Right atrium auricular region (tissue), 2 donors: ENCODE measurements around the gene ZRANB3. TPM values are rescaled to one million over a fixed set of nuclear protein-coding genes. Genes with fewer than 3 reads are reported as not detected.
"Not testable (repeated sequence)": the region's sequence is repeated elsewhere in the genome, so short reads cannot be mapped to it uniquely, and the experiment has no call there.

ENCODE experiments used
- DNase-seq: peaks from one replicate; pipeline ENCODE4 v3.0.0-alpha.2; 2019; ENCODE audit warnings: low spot score
- H3K27ac ChIP-seq, 2 donors: fragments of 200-600 bp; sonication (generic); 1 replicate in 1 of 2; 2 replicates in 1 of 2; pipeline ENCODE4 v1.5.1; 2016 to 2019
- H3K27me3 ChIP-seq, 2 donors: fragments of 200-600 bp; sonication (generic); one replicate each; pipeline versions ENCODE4 v1.5.1 to v1.6.0; 2017 to 2019
- H3K36me3 ChIP-seq: fragments of 200-600 bp; sonication (generic); one replicate; pipeline ENCODE4 v1.5.1; 2016
- H3K4me1 ChIP-seq, 2 donors: fragments of 200-600 bp; sonication (generic); one replicate each; pipeline versions ENCODE4 v1.5.1 to v1.6.0; 2017 to 2019
- H3K4me3 ChIP-seq, 2 donors: fragments of 200-600 bp; sonication (generic); 1 replicate in 1 of 2; 2 replicates in 1 of 2; pipeline ENCODE4 v1.5.1; 2017 to 2019; ENCODE audit warnings: mild to moderate bottlenecking in 1 of 2, moderate library complexity in 1 of 2
- H3K9me3 ChIP-seq, 2 donors: fragments of 200-600 bp; sonication (generic); one replicate each; pipeline ENCODE4 v1.5.1; 2019
- total RNA-seq, 2 donors: library from RNA; depleted of rRNA; stranded (reverse); fragments of >200 nt; gene quantifications; one replicate each; pipeline ENCODE4 v1.1.0, GENCODE V29; 2016
- TF ChIP-seq, protein P1 (sequence below), 2 donors: fragments of 200-600 bp; sonication (generic); IDR thresholded peaks; one replicate each; pipeline ENCODE4 v1.5.1; 2019; ENCODE audit warnings: antibody characterized with exemption in 2 of 2

Gene ZRANB3
- total RNA-seq, 2 donors from 2014 or later, result 1.6 to 2.3 TPM

DNA sequence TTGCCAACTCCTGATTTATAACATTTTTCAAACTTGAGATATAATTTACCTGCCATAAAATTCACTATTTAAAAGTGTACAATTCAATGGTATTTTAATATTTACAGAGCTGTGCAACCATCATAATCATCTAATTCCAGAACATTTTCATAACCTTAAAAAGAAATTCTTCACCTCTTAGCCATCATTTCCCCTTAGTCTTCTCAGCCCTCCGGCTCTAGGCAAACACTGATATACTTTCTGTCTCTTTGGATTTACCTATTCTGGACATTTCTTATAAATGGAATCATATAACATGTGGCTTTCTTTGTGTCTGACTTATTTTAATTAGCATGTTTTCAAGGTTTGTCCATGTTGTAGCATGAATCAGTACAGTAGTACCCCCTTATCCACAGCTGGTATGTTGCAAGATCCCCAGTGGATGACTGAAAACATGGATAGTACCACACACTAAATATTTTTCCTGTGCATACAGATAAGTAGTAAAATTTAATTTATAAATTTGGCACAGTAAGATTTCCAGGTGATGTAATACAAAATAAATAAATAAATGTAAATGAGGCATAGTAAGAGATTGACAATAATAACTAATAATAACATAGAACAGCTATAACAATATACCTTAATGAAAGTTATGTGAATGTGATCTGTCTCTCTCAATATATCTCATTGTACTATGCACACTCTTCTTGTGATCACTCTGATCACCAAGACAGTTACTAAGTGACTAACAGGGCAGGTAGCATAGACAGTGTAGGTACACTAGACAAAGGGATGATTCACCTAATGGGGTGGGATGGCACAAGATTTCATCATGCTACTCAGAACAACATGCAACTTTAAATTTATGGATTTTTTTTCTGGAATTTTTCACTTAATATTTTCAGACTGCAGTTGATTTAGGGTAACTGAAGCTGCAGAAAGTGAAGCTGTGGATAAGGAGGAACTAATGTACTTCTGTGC, 405.8 kb downstream of the ZRANB3 start:
- no peak for DNase-seq
- Histone ChIP-seq H3K9me3 (no peaks in the 10 kb centered on the region), H3K27me3 (no peaks in the 10 kb centered on the region), H3K27ac (no peak overlapping the region), H3K4me3 (no peak overlapping the region), H3K4me1 (no peaks in the 10 kb centered on the region), H3K36me3 (peaks cover 64% of the 10 kb centered on the region)
- TF ChIP-seq, protein P1, sequence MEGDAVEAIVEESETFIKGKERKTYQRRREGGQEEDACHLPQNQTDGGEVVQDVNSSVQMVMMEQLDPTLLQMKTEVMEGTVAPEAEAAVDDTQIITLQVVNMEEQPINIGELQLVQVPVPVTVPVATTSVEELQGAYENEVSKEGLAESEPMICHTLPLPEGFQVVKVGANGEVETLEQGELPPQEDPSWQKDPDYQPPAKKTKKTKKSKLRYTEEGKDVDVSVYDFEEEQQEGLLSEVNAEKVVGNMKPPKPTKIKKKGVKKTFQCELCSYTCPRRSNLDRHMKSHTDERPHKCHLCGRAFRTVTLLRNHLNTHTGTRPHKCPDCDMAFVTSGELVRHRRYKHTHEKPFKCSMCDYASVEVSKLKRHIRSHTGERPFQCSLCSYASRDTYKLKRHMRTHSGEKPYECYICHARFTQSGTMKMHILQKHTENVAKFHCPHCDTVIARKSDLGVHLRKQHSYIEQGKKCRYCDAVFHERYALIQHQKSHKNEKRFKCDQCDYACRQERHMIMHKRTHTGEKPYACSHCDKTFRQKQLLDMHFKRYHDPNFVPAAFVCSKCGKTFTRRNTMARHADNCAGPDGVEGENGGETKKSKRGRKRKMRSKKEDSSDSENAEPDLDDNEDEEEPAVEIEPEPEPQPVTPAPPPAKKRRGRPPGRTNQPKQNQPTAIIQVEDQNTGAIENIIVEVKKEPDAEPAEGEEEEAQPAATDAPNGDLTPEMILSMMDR (IDR thresholded peaks at IDR 0.05), result no peak

DNA sequence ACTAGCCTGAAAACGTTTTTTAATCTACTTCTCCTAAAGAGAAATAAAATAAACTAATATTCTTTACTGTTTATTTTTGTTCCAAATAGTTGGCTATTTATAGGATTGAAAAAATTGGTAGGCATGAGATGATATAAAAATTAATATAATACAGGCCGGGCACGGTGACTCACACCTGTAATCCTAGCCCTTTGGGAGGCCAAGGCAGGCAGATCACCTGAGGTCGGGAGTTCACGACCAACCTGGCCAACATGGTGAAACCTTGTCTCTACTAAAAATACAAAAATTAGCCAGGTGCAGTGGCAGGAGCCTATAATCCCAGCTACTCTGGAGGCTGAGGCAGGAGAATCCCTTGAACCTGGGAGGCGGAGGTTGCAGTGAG, 409.4 kb downstream of the ZRANB3 start:
- not testable (repeated sequence) for DNase-seq, H3K27ac ChIP-seq
- peaks cover 46% of the 10 kb centered on the region for H3K36me3 ChIP-seq

DNA sequence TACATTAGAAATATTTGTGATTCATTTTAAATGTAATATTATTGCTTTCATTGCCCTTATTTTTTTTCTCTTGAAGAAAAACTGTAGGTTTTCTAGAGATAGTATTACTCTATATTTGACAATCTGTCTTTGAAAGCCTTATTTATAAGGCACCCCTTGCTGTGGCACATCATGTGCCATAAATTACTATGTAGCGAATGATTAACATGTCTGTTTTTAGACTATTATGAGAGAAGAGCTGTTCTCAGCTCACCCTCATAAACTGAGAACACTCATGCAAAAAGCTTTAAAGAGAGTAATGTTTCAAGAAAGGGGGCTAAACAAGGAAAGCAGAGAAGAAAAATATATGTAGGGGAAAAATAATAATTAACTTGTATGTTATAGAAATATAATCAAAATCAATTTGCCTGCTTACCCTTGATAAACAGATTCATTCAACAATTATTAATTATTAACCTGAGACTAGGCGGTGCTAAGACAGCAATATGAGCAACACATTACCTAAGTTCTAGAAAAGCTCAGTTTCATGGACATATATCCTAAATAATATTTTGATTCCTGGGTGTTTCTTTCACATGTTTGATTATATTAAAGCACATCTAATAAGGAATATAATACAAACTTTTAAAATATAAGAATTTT, 409.9 kb downstream of the ZRANB3 start:
- peaks cover 40% of the 10 kb centered on the region for H3K36me3 ChIP-seq
- no peak overlapping the region for H3K27ac ChIP-seq
- no peaks in the 10 kb centered on the region for H3K4me1 ChIP-seq
- TF ChIP-seq, protein P1 (IDR thresholded peaks at IDR 0.05), result no peak
- H3K4me3 ChIP-seq, result no peak overlapping the region
- H3K27me3 ChIP-seq, result no peaks in the 10 kb centered on the region
- DNase-seq, result no peak
- H3K9me3 ChIP-seq, result no peaks in the 10 kb centered on the region

More for the DNA sequence above, 409.4 kb downstream of the ZRANB3 start:
- not testable (repeated sequence) for H3K4me1 ChIP-seq, H3K27me3 ChIP-seq, H3K4me3 ChIP-seq, H3K9me3 ChIP-seq

DNA sequence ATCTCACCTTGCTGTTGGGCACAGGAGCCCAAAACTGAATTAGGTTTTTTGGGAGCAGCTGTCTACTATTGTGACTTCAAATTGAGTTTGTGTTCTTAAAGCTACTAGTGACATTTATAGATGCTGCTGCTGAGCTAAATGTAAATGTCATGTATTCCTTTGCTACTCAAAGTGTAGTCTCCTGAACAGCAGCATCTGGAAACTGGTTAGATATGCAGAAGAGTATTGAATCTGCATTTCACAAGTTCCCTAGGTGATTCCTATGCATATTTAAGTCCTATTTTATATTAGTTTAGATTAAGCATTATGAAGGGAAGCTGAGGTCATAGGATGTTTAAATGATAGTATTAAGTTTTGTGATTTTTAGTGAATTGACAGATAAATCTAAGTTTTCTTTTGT, 411.4 kb downstream of the ZRANB3 start:
- Histone ChIP-seq H3K36me3 (peaks cover 25% of the 10 kb centered on the region), H3K27ac (no peak overlapping the region), H3K27me3 (no peaks in the 10 kb centered on the region), H3K4me3 (no peak overlapping the region), H3K4me1 (no peaks in the 10 kb centered on the region), H3K9me3 (no peaks in the 10 kb centered on the region)
- DNase-seq, result no peak
- TF ChIP-seq, protein P1 (IDR thresholded peaks at IDR 0.05), result no peak

DNA sequence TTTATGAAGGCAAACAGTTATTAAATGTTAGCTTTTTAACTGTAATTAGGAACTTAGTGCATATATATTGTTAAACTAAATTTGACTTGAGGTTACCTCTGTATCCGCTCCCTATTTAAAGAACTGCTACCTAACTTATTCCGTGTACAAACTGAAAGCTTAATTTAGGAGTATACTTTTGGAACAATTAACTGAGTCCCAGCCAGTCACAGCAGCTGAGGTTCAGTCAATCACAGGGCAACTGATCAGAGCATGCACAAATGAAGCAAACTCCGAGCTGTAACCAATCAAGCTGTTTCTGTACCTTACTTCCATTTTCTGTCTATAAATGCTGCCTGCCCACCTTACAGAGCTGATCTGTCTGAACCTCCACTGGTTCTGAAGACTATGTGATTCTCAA, 417.7 kb downstream of the ZRANB3 start:
- Histone ChIP-seq H3K4me1 (no peaks in the 10 kb centered on the region), H3K27ac (no peak overlapping the region), H3K9me3 (no peaks in the 10 kb centered on the region), H3K27me3 (no peaks in the 10 kb centered on the region), H3K36me3 (peaks cover 8% of the 10 kb centered on the region), H3K4me3 (no peak overlapping the region)
- DNase-seq, result no peak
- TF ChIP-seq, protein P1 (IDR thresholded peaks at IDR 0.05), result no peak

DNA sequence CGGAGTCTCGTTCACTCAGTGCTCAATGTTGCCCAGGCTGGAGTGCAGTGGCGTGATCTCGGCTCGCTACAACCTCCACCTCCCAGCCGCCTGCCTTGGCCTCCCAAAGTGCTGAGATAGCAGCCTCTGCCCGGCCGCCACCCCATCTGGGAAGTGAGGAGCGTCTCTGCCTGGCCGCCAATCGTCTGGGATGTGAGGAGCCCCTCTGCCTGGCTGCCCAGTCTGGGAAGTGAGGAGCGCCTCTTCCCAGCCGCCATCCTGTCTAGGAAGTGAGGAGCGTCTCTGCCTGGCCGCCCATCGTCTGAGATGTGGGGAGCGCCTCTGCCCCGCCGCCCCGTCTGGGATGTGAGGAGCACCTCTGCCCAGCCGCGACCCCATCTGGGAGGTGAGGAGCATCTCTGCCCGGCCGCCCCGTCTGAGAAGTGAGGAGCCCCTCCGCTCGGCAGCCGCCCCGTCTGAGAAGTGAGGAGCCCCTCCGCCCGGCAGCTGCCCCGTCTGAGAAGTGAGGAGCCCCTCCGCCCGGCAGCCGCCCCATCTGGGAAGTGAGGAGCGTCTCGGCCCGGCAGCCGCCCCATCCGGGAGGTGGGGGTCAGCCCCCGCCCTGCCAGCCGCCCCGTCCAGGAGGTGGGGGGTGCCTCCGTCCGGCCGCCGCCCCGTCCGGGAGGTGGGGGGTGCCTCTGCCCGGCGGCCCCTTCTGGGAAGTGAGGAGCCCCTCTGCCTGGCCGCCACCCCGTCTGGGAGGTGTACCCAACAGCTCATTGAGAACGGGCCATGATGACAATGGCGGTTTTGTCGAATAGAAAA, 425.3 kb downstream of the ZRANB3 start:
- not testable (repeated sequence) for H3K9me3 ChIP-seq, H3K27ac ChIP-seq, H3K4me1 ChIP-seq, DNase-seq, H3K4me3 ChIP-seq, H3K27me3 ChIP-seq, H3K36me3 ChIP-seq
